Nephron progenitor cell (in vitro differentiated cells): ENCODE measurements around the gene CDH2.

Source experiments
- DNase-seq: peaks from one replicate; pipeline ENCODE4 v3.0.0; 2021
- H3K27ac Mint-ChIP-seq: 2 replicates; pipeline ENCODE4 v1.8.0; 2021; ENCODE audit warnings: mild to moderate bottlenecking, moderate library complexity, mixed read lengths
- H3K27me3 Mint-ChIP-seq: 2 replicates; pipeline ENCODE4 v1.8.0; 2021; ENCODE audit warnings: mild to moderate bottlenecking, low read depth, mixed read lengths; ENCODE audit not compliant: poor library complexity
- H3K36me3 Mint-ChIP-seq: 2 replicates; pipeline ENCODE4 v1.8.0; 2021; ENCODE audit warnings: low read depth, mixed read lengths
- H3K4me1 Mint-ChIP-seq: 2 replicates; pipeline ENCODE4 v1.8.0; 2021; ENCODE audit warnings: mixed read lengths
- H3K4me3 Mint-ChIP-seq: 2 replicates; pipeline ENCODE4 v1.8.0; 2021; ENCODE audit warnings: mild to moderate bottlenecking, moderate library complexity, mixed read lengths
- H3K9me3 Mint-ChIP-seq: 2 replicates; pipeline ENCODE4 v1.8.0; 2021; ENCODE audit warnings: mild to moderate bottlenecking, moderate library complexity, mixed read lengths
- TF ChIP-seq, protein P1 (sequence below): fragments of 200-600 bp; sonication (generic); IDR thresholded peaks from 2 replicates; pipeline ENCODE4 v1.5.0; 2021; ENCODE audit warnings: antibody characterized with exemption

The CDH2 gene

DNA sequence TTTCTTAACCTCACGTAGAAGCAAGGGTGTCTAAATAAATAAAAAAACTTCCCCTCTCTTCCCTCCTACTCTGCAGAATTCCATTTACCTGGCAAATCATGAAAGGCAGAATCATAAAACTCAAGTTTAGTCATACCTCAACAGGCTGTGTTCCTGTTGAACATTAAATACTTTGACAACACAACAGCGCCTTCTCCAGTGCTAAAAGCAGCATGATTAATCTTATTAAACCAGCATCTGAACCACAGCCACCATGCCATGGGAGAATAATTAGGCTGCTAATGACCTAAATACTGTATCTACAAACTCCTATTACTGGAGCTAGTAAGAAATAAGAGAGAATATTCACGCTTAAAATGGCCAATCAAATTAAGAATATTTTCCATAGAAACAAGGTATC lies 68.1 kb downstream of the CDH2 start:
- H3K36me3 Mint-ChIP-seq = peaks cover 16% of the 10 kb centered on the region
- no peak for DNase-seq
- H3K9me3 Mint-ChIP-seq = peaks cover 5% of the 10 kb centered on the region
- H3K4me3 Mint-ChIP-seq = no peak overlapping the region
- H3K4me1 Mint-ChIP-seq = peaks cover 66% of the 10 kb centered on the region
- TF ChIP-seq, protein P1, sequence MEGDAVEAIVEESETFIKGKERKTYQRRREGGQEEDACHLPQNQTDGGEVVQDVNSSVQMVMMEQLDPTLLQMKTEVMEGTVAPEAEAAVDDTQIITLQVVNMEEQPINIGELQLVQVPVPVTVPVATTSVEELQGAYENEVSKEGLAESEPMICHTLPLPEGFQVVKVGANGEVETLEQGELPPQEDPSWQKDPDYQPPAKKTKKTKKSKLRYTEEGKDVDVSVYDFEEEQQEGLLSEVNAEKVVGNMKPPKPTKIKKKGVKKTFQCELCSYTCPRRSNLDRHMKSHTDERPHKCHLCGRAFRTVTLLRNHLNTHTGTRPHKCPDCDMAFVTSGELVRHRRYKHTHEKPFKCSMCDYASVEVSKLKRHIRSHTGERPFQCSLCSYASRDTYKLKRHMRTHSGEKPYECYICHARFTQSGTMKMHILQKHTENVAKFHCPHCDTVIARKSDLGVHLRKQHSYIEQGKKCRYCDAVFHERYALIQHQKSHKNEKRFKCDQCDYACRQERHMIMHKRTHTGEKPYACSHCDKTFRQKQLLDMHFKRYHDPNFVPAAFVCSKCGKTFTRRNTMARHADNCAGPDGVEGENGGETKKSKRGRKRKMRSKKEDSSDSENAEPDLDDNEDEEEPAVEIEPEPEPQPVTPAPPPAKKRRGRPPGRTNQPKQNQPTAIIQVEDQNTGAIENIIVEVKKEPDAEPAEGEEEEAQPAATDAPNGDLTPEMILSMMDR = no peak
- no peaks in the 10 kb centered on the region for H3K27me3 Mint-ChIP-seq
- peak overlapping the region; percentile 60 for H3K27ac Mint-ChIP-seq

DNA sequence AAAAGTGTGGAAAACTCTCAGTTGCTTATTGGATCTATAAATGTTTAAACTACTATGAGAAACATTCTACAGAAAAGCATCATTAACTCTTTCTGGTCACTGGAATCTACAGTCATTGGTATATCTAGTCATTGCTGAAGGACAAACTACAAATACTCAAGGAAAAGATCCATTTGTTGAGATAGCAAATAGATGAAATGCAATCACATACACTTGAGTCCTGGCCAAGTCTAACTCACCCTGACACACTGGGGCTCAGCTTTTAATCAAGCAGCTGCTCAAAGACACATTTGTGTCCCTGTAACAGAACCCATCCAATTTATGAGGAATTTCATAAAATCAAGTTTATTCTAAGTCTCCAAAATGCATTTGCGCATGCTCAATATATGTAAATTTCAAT lies 68.7 kb downstream of the CDH2 start:
- peaks cover 16% of the 10 kb centered on the region for H3K36me3 Mint-ChIP-seq
- peaks cover 5% of the 10 kb centered on the region for H3K9me3 Mint-ChIP-seq
- H3K4me1 Mint-ChIP-seq = peaks cover 61% of the 10 kb centered on the region
- no peak overlapping the region for H3K4me3 Mint-ChIP-seq
- H3K27ac Mint-ChIP-seq = peak overlapping the region; percentile 82
- H3K27me3 Mint-ChIP-seq = no peaks in the 10 kb centered on the region
- TF ChIP-seq, protein P1 = no peak
- no peak for DNase-seq

- TF ChIP-seq, protein P1 = no peak
- peaks cover 65% of the 10 kb centered on the region for H3K36me3 Mint-ChIP-seq
- no peak overlapping the region for H3K27ac Mint-ChIP-seq
- peaks cover 11% of the 10 kb centered on the region for H3K9me3 Mint-ChIP-seq
- DNase-seq = no peak
- peaks cover 10% of the 10 kb centered on the region for H3K4me1 Mint-ChIP-seq
- H3K27me3 Mint-ChIP-seq = no peaks in the 10 kb centered on the region
- H3K4me3 Mint-ChIP-seq = no peak overlapping the region
Observed at GRCh38 chr18:28099237-28099636, 77.7 kb downstream of the CDH2 start.

- H3K36me3 Mint-ChIP-seq = peaks cover 65% of the 10 kb centered on the region
- peaks cover 11% of the 10 kb centered on the region for H3K9me3 Mint-ChIP-seq
- DNase-seq = no peak
- peaks cover 11% of the 10 kb centered on the region for H3K4me1 Mint-ChIP-seq
- TF ChIP-seq, protein P1 = no peak
- no peaks in the 10 kb centered on the region for H3K27me3 Mint-ChIP-seq
- H3K27ac Mint-ChIP-seq = no peak overlapping the region
- H3K4me3 Mint-ChIP-seq = no peak overlapping the region
Observed at GRCh38 chr18:28095631-28096030, 81.3 kb downstream of the CDH2 start.

DNA sequence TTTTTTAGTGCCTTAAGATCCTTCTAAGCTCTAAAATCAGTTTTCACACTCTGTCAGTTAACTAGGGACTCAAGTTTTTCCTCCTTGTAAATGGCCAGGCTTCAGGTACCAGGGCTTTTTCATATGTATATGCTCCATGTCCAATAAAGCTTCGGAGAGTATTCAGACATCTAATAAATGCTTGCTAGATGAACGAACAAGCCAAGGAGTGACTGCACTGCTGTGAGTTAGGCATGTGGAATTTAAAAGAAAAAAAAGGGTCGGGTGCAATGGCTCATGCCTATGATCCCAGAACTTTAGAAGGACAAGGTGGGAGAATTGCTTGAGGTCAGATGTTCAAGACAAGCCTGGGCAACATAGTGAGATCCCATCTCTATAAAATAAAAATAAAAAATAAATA lies 81.9 kb downstream of the CDH2 start:
- H3K36me3 Mint-ChIP-seq = peaks cover 59% of the 10 kb centered on the region
- peaks cover 11% of the 10 kb centered on the region for H3K4me1 Mint-ChIP-seq
- peaks cover 11% of the 10 kb centered on the region for H3K9me3 Mint-ChIP-seq
- no peak overlapping the region for H3K4me3 Mint-ChIP-seq
- H3K27ac Mint-ChIP-seq = no peak overlapping the region
- no peak for DNase-seq
- H3K27me3 Mint-ChIP-seq = no peaks in the 10 kb centered on the region
- TF ChIP-seq, protein P1 = no peak

DNA sequence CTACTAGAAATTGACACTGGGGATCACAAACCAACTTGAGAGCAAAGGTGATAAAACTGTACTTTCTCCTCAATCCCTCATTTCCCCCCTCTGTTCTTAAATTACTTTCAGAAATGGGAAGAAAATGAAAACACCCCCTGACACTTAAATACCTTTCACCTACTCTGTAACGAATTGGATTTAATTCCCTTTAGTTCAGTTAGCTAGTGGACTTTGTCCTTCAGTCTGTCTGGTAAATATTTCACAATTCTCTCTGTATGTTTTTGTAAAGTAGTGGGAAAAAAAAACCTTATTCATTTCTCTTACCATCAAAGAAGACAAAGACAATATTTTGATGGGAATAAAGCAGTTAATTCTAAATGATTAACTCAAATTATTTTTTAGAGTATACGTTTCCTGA lies 85.7 kb downstream of the CDH2 start:
- H3K4me3 Mint-ChIP-seq = no peak overlapping the region
- H3K36me3 Mint-ChIP-seq = peaks cover 24% of the 10 kb centered on the region
- TF ChIP-seq, protein P1 = no peak
- peaks cover 33% of the 10 kb centered on the region for H3K4me1 Mint-ChIP-seq
- no peak for DNase-seq
- no peak overlapping the region for H3K27ac Mint-ChIP-seq
- H3K27me3 Mint-ChIP-seq = no peaks in the 10 kb centered on the region
- no peaks in the 10 kb centered on the region for H3K9me3 Mint-ChIP-seq
